GM18519 (cell line): Measurements from ENCODE around the gene CEBPE.
"Not testable (repeated sequence)": the region's sequence is repeated elsewhere in the genome, so short reads cannot be mapped to it uniquely, and the experiment has no call there.

Source experiments
- ATAC-seq: cut with Tn5 transposase; IDR thresholded peaks from one replicate; pipeline ENCODE4 v1.9.1; 2021; ENCODE audit warnings: mild to moderate bottlenecking, moderate library complexity; ENCODE audit not compliant: unreplicated experiment, low FRiP score

Gene CEBPE

GRCh38 chr14:23124337-23124954 lies 5.4 kb upstream of the CEBPE start:
- ATAC-seq: no peak

DNA sequence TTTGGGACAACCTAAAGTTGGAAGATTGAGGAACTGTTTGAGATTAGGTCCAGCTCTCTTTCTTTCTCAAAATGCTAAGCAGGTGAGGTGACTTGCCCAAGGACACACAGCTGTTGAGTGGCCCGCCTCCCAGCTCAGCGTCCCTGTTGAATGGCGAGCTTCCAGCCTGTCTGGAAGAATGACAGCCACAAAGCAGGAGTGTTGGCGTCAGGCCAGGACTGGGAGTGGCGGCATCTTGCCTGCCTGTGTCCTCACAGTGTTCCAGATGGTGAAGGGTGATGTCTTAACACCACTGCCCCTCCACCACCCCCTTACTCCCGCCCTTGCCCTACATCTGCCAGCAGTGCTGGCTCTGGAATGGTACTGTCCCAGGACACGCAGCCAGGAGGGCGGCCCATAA lies 4.4 kb upstream of the CEBPE start:
- ATAC-seq: no peak

- no peak for ATAC-seq
Measured at GRCh38 chr14:23122086-23122485, 3.0 kb upstream of the CEBPE start.

GRCh38 chr14:23121361-23121771 lies 2.3 kb upstream of the CEBPE start:
- ATAC-seq: no peak

GRCh38 chr14:23120541-23121251 lies 1.6 kb upstream of the CEBPE start:
- ATAC-seq: no peak

- ATAC-seq: no peak
Measured at GRCh38 chr14:23119363-23120327, 590 bp upstream of the CEBPE start.

DNA sequence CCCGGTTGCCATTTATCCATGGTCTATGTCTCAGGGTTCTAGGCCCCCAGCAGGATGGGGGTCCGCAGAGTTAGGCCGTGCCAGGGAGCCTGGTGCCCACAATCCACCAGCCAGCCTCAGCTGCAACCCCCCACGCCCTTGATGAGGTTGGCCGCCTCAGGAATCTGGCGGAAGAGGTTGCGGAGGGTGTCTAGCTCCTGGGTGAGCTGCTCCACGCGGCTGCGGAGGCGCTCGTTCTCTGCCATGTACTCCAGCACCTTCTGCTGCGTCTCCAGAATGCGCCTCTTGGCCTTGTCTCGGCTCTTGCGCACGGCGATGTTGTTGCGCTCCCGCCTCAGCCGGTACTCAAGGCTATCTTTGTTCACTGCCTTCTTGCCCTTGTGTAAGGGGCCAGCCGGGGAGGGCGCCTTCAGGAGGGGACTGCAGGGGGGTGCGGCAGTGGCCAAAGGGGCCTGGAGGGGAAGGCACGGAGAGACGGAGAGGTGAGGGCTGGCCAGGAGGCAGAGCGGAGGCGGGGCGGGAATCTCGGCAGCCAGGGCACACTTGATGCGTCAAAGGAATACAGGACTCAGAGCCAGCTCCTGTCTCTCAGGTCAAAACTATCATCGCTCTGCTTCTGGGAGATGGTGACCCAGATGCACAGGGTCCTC lies 1.6 kb downstream of the CEBPE start:
- no peak for ATAC-seq

DNA sequence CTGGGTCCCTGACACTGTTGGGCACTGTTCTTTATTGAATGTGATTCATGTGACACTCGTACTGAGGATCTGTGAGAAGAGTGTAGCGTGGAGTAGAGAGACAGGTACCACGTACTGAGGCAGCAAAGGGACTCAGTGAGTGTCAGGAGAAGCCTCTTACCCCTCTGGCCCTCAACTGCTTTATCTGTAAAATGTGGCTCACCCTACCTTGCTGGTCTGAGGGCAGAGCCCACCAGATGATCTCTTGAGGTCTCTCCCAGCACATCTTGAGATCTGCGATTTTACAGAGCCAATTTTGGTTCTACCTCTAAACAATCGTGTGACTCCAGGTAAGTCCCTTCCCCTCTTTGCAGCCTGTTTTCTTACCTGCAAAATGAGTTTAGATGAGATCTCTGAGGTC lies 3.1 kb downstream of the CEBPE start:
- ATAC-seq: no peak

DNA sequence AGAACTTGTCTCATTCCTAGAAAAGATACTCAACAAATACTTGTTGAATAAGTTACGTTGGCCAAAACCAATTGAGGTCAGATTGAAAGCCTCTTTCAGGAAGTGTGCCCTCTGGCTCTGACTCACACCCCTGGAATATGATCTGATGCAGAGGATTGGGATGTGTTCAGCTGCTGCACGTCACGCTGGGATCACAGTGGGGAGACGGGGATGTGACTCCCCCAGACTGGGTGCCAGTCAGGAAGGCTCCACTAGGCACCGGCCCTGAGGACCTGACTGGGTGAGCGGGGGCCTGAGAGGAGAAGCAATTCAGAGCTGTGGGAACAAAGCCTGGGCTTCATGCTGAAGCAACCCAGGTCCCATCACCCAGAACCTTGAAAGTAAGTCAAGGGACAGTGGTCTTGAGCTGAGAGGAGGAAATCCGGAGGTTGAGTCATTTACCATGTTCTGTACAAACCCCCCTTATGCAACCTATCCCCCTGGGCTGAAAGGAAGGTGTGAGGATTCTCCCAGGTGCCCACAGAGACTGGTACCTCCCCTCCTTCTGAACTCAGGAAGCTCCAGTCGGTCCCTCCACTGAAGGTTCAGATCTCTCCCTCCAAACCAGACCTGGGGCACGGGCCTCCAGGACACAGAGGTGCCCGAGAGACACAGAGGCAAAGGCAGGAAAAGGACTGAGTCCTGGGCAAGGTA lies 3.9 kb downstream of the CEBPE start:
- ATAC-seq: no peak

DNA sequence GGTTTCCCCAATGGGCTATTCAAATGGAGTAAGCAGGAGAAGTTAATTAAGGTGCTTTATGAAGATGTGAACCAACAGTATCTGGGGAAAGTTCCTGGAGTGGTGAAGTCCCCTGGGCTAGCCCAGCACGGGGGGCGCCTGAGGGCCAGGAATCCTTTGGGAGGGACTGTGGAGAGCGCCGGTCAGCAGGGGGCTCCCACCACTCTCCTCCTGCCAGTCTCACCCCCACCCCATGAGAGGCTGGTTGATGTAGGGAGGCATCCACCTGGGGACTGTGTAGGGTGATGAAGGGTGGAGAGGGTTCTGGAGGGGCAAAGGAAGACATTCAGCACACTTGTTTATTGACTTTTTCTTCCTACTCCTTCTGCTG lies 4.4 kb downstream of the CEBPE start:
- no peak for ATAC-seq

GRCh38 chr14:23114120-23114458 lies 5.0 kb downstream of the CEBPE start:
- ATAC-seq: no peak

- ATAC-seq: no peak
Measured at GRCh38 chr14:23113431-23114119, 5.5 kb downstream of the CEBPE start.

- no peak for ATAC-seq
Measured at GRCh38 chr14:23112359-23113178, 6.5 kb downstream of the CEBPE start.

GRCh38 chr14:23110579-23111365 lies 8.3 kb downstream of the CEBPE start:
- no peak for ATAC-seq

- ATAC-seq: no peak
Measured at GRCh38 chr14:23109769-23110168, 9.3 kb downstream of the CEBPE start.

GRCh38 chr14:23108169-23108568 lies 10.9 kb downstream of the CEBPE start:
- ATAC-seq: not testable (repeated sequence)

- not testable (repeated sequence) for ATAC-seq
Measured at GRCh38 chr14:23107620-23108019, 11.4 kb downstream of the CEBPE start.

DNA sequence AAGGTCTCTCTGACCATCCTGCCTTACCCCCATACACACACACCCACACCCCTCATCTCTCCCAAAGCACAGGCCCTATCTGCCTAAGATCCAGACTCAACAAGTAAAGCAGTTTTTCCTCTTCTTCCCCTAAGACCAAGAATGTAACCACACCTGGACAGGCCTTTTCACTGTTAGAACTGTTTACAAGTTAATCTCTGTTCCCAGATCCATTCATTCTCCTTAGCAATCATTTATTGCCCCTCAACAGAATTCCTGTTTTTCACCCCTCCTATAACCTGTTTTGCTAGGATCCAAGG lies 12.4 kb downstream of the CEBPE start:
- ATAC-seq: no peak
